Raji (cell line): ENCODE measurements around the gene GALK1.
A peak's percentile ranks its signal among the peaks of the same experiment; 100 is the strongest.

Experiments used
- POLR2A ChIP-seq: IDR thresholded peaks from 2 replicates; pipeline ENCODE4 v1.6.1; 2011; ENCODE audit warnings: low read depth, low read length, control low read depth; ENCODE audit not compliant: insufficient read depth

GALK1 gene

GRCh38 chr17:75764711-75765421, at the start of gene GALK1:
Gene GALK1, minus strand, starts transcription at chr17:75765192. Its CDS starts 56 bp downstream, at chr17:75765136.
- peak; percentile 60 for TF ChIP-seq POLR2A

- no peak for TF ChIP-seq POLR2A
These were observed 49.0 kb upstream of the GALK1 start for GRCh38 chr17:75814021-75814395.

- TF ChIP-seq POLR2A, result no peak
These were observed 48.4 kb upstream of the GALK1 start for GRCh38 chr17:75813081-75814020.

GRCh38 chr17:75812096-75813013, 47.4 kb upstream of the GALK1 start:
- no peak for TF ChIP-seq POLR2A

- no peak for TF ChIP-seq POLR2A
These were observed 46.2 kb upstream of the GALK1 start for GRCh38 chr17:75811174-75811573.

GRCh38 chr17:75810216-75810615, 45.2 kb upstream of the GALK1 start:
- TF ChIP-seq POLR2A, result no peak

- TF ChIP-seq POLR2A, result no peak
These were observed 44.7 kb upstream of the GALK1 start for GRCh38 chr17:75809631-75810111.

GRCh38 chr17:75808905-75809621, 44.1 kb upstream of the GALK1 start:
- TF ChIP-seq POLR2A, result no peak

GRCh38 chr17:75808549-75808904, 43.5 kb upstream of the GALK1 start:
- TF ChIP-seq POLR2A, result no peak

GRCh38 chr17:75807861-75808260, 42.9 kb upstream of the GALK1 start:
- no peak for TF ChIP-seq POLR2A

- no peak for TF ChIP-seq POLR2A
These were observed 42.0 kb upstream of the GALK1 start for GRCh38 chr17:75806822-75807500.

- TF ChIP-seq POLR2A, result no peak
These were observed 38.9 kb upstream of the GALK1 start for GRCh38 chr17:75803883-75804282.

- no peak for TF ChIP-seq POLR2A
These were observed 34.4 kb upstream of the GALK1 start for GRCh38 chr17:75799402-75799801.
